ENCODE results near the gene INSL3. TPM values are rescaled to one million over a fixed set of nuclear protein-coding genes. Genes with fewer than 3 reads are reported as not detected.

Gene INSL3
- total and polyA plus RNA-seq, 2 of the 13 experiments (the other 11 are each of a cell fraction or from before 2014, with no cell fraction given) = 0.30 TPM; not detected in 1

- FAIRE-seq (no peak), DNase-seq (ENCODE audit: low spot score) (no peak), ATAC-seq (no peak)
- CTCF ChIA-PET (ENCODE audit: low intra/inter-chr PET ratio, low total read pairs) = no interaction called here
- no peaks in the 10 kb centered on the region for H3K36me3 ChIP-seq (replicated peaks in 1 of 2; ENCODE audit: control insufficient read depth in 1 of 2, insufficient read depth in 2 of 2, low read length in 2 of 2)
- H2AFZ ChIP-seq (ENCODE audit: low read length) = no peak overlapping the region
- no peaks in the 10 kb centered on the region for H3K9me3 ChIP-seq (ENCODE audit: low read length)
- H3K79me2 ChIP-seq (ENCODE audit: insufficient read depth, low read length) = no peaks in the 10 kb centered on the region
- intact Hi-C loops (cut with micrococcal nuclease; ENCODE audit: unreplicated experiment) (no loop called here), in situ Hi-C loops (cut with HindIII; ENCODE audit: extremely low pct_ligation_motif_present, low pct_unique_long_range_greater_than_20kb) (no loop called here)
- 59% methylated on average over 25 of the region's 25 CpGs for WGBS (ENCODE audit: low lambda C conversion rate)
- no TSS peak for BruUV-seq (replicated peaks)
- peaks cover 8% of the 10 kb centered on the region; the same call in 1 of the 2 replicates for H3K4me1 ChIP-seq (ENCODE audit: insufficient read depth, low read length)
- no peak overlapping the region for H3K27ac ChIP-seq (ENCODE audit: extremely low read length, insufficient read depth, low read length)
- POLR2A ChIA-PET = no interaction called here
- H3K9ac ChIP-seq (ENCODE audit: insufficient read depth, low read depth, low read length) = no peak overlapping the region
- no peaks in the 10 kb centered on the region for H3K27me3 ChIP-seq (ENCODE audit: control insufficient read depth in 1 of 2, insufficient read depth in 2 of 2, low read length in 2 of 2)
- peak overlapping the region; percentile 42 for H3K4me2 ChIP-seq (ENCODE audit: low read depth, low read length)
- H4K20me1 ChIP-seq (ENCODE audit: insufficient read depth, low read length) = no peaks in the 10 kb centered on the region
- peak overlapping the region in 2 of 3 experiments; percentile 38 to 43; a peak in 4 of 6 replicates for H3K4me3 ChIP-seq (replicated peaks in 1 of 3; ENCODE audit: insufficient read depth in 1 of 3, low read depth in 2 of 3, low read length in 3 of 3)
- TF ChIP-seq MXD1 (CRISPR knock-in tag; IDR thresholded peaks at IDR 0.05) (no peak), ZMYM3 (CRISPR knock-in tag; IDR thresholded peaks at IDR 0.05) (peak; percentile 53; the same call in 1 of the 2 replicates), HIC2 (CRISPR knock-in tag; IDR thresholded peaks at IDR 0.05; ENCODE audit: low read depth) (no peak), TAF15 (IDR thresholded peaks at IDR 0.05; ENCODE audit: low read depth, low read length, poor library complexity, severe bottlenecking) (no peak), ZNF703 (CRISPR knock-in tag; IDR thresholded peaks at IDR 0.05; ENCODE audit: borderline replicate concordance) (0 out of 2 replicates have a peak, but pooled peaks have one; percentile 8), JDP2 (CRISPR knock-in tag; IDR thresholded peaks at IDR 0.05; ENCODE audit: borderline replicate concordance) (no peak), ZNF687 (CRISPR knock-in tag; IDR thresholded peaks at IDR 0.05) (0 out of 2 replicates have a peak, but pooled peaks have one; percentile 33), KDM5B (CRISPR knock-in tag; IDR thresholded peaks at IDR 0.05; ENCODE audit: borderline replicate concordance) (no peak), THYN1 (CRISPR knock-in tag; IDR thresholded peaks at IDR 0.05; ENCODE audit: borderline replicate concordance, low read depth) (no peak), TBX3 (IDR thresholded peaks at IDR 0.05; ENCODE audit: borderline replicate concordance) (no peak), SNAPC2 (CRISPR knock-in tag; IDR thresholded peaks at IDR 0.05) (no peak), ZNF562 (CRISPR knock-in tag; IDR thresholded peaks at IDR 0.05; ENCODE audit: borderline replicate concordance) (no peak), MNT (IDR thresholded peaks at IDR 0.05) (peak; percentile 31; the same call in 1 of the 2 replicates), SP5 (CRISPR knock-in tag; IDR thresholded peaks at IDR 0.05; ENCODE audit: borderline replicate concordance, low read depth) (no peak)
Measured at GRCh38 chr19:17778968-17779929, 42.1 kb downstream of the INSL3 start.
